Frontal cortex (tissue), 4 donors: Measurements from ENCODE around the gene TEX52. TPM values are rescaled to one million over a fixed set of nuclear protein-coding genes. Genes with fewer than 3 reads are reported as not detected.

ENCODE experiments used
- DNase-seq, 2 donors: peaks; one replicate each; pipeline ENCODE4 v3.0.0; 2012; ENCODE audit warnings: low spot score in 2 of 2
- FAIRE-seq: peaks from 2 replicates; lab custom pipeline; 2012; peaks lifted over from hg19 to GRCh38; lab: Jason Lieb, UNC
- total RNA-seq: library from RNA; depleted of rRNA; stranded (reverse); fragments of >200 nt; gene quantifications from one replicate; pipeline ENCODE4 v1.2.3, GENCODE V29; 2014
- donor health status: control.
- donor health status: control.
- donor health status: control.

The TEX52 gene
- total RNA-seq, 1 donor from 2014 or later = not detected

- DNase-seq (peak in 1 of 2 donors; percentile 48), FAIRE-seq (no peak)
Observed at GRCh38 chr12:2804393-2805142, 52.3 kb downstream of the TEX52 start.

- FAIRE-seq = no peak
- DNase-seq = no peak
Observed at GRCh38 chr12:2803635-2804392, 53.0 kb downstream of the TEX52 start.

- DNase-seq (no peak), FAIRE-seq (no peak)
Observed at GRCh38 chr12:2801044-2801783, 55.6 kb downstream of the TEX52 start.

- DNase-seq (no peak), FAIRE-seq (no peak)
Observed at GRCh38 chr12:2800046-2800570, 56.7 kb downstream of the TEX52 start.

Other genes with a start within 250 kb of the TEX52 start
- gene FKBP4, start 62.1 kb downstream of the TEX52 start, total RNA-seq = 44.8 TPM
- gene ITFG2, start 44.4 kb downstream of the TEX52 start, total RNA-seq = 14.3 TPM
- not detected for gene NRIP2, start 22.0 kb downstream of the TEX52 start, total RNA-seq
- gene FOXM1, start 20.1 kb upstream of the TEX52 start, total RNA-seq = 0.82 TPM
- 49.7 TPM for gene RHNO1, start 20.2 kb upstream of the TEX52 start, total RNA-seq
- 6.9 TPM for gene TULP3, start 33.9 kb upstream of the TEX52 start, total RNA-seq
- gene TEAD4, start 102.4 kb upstream of the TEX52 start, total RNA-seq = 0.41 TPM
- gene TSPAN9, start 220.3 kb upstream of the TEX52 start, total RNA-seq = 22.4 TPM